Measurements from ENCODE around the gene NRARP.

GRCh38 chr9:137325799-137326198, 23.7 kb upstream of the NRARP start:
- no peak for TF ChIP-seq EZH2 (IDR thresholded peaks at IDR 0.05; ENCODE audit: low read depth, unreplicated experiment)
- TF ChIP-seq CTCF (conservative IDR thresholded peaks at IDR 0.05; ENCODE audit: low read depth in 2 of 2): no peak
- TF ChIP-seq REST (IDR thresholded peaks at IDR 0.05; ENCODE audit: unreplicated experiment): no peak
